Measurements from ENCODE around the gene VPS26B. TPM values are rescaled to one million over a fixed set of nuclear protein-coding genes. Genes with fewer than 3 reads are reported as not detected.

The VPS26B gene
- total RNA-seq, 4 donors from 2014 or later, result 33.8 to 74.0 (median 64.0) TPM

GRCh38 chr11:134293119-134294113, 68.9 kb downstream of the VPS26B start:
- DNase-seq, result no peak
- H3K4me3 ChIP-seq, result no peak overlapping the region
- H3K36me3 ChIP-seq, result no peaks in the 10 kb centered on the region
- H3K9me3 ChIP-seq, result no peaks in the 10 kb centered on the region
- no peak overlapping the region for H3K27ac ChIP-seq
- TF ChIP-seq POLR2A (IDR thresholded peaks at IDR 0.05), result no peak
- no peak for TF ChIP-seq CTCF (IDR thresholded peaks at IDR 0.05)
- no peaks in the 10 kb centered on the region for H3K27me3 ChIP-seq
- no peaks in the 10 kb centered on the region for H3K4me1 ChIP-seq

- no peaks in the 10 kb centered on the region for H3K9me3 ChIP-seq
- DNase-seq, result no peak
- no peaks in the 10 kb centered on the region for H3K36me3 ChIP-seq
- no peak overlapping the region for H3K4me3 ChIP-seq
- TF ChIP-seq POLR2A (IDR thresholded peaks at IDR 0.05), result no peak
- TF ChIP-seq CTCF (IDR thresholded peaks at IDR 0.05), result no peak
- H3K27me3 ChIP-seq, result no peaks in the 10 kb centered on the region
- no peak overlapping the region for H3K27ac ChIP-seq
- no peaks in the 10 kb centered on the region for H3K4me1 ChIP-seq
Measured at GRCh38 chr11:134294664-134295063, 70.2 kb downstream of the VPS26B start.

Other genes with a start within 250 kb of the VPS26B start
- gene JAM3, start 155.6 kb upstream of the VPS26B start, total RNA-seq, result 10 to 100 TPM in 1 of 4 donors, 1 to 10 TPM in 3; 4.6 to 14.0 (median 8.5) TPM
- 10 to 100 TPM; 12.5 to 30.5 (median 13.9) TPM for gene NCAPD3, start 704 bp upstream of the VPS26B start, total RNA-seq
- gene THYN1, start 28.7 kb downstream of the VPS26B start, total RNA-seq, result 10 to 100 TPM; 37.8 to 62.7 (median 52.3) TPM
- gene ACAD8, start 28.9 kb downstream of the VPS26B start, total RNA-seq, result 10 to 100 TPM; 30.4 to 44.5 (median 36.9) TPM
- not detected for gene GLB1L3, start 51.7 kb downstream of the VPS26B start, total RNA-seq
- gene GLB1L2, start 107.3 kb downstream of the VPS26B start, total RNA-seq, result 10 to 100 TPM in 2 of 4 donors, 1 to 10 TPM in 2; 4.2 to 21.6 (median 12.4) TPM
- 1 to 10 TPM in 1 of 4 donors, under 1 TPM in 2, not detected in 1; 0.35 to 3.3 (median 0.54) TPM for gene B3GAT1, start 187.6 kb downstream of the VPS26B start, total RNA-seq

All from Peyer's patch (tissue), 4 donors.